ENCODE measurements around the gene UQCRQ. TPM values are rescaled to one million over a fixed set of nuclear protein-coding genes. Genes with fewer than 3 reads are reported as not detected.
A peak's percentile ranks its signal among the peaks of the same experiment; 100 is the strongest.

UQCRQ gene
- 134 and 179 TPM in 2 replicates for total RNA-seq

GRCh38 chr5:132866342-132867045 is at the start of gene UQCRQ, which contains the start of gene GDF9:
UQCRQ (plus strand) TSS chr5:132866642; CDS start chr5:132866882, 240 bp downstream.
GDF9 (minus strand) TSS chr5:132866469; CDS start chr5:132864533, 1,936 bp downstream.
- peak; percentile 38 for TF ChIP-seq CTCF (IDR thresholded peaks at IDR 0.05; ENCODE audit: insufficient read depth, low read depth, low read length)
- peak; percentile 100 for DNase-seq (ENCODE audit: low read depth)
- H3K4me3 ChIP-seq (ENCODE audit: low read depth, low read length): peak within 1 kb of the TSS; percentile 75

- TF ChIP-seq CTCF (IDR thresholded peaks at IDR 0.05; ENCODE audit: insufficient read depth, low read depth, low read length): no peak
- DNase-seq (ENCODE audit: low read depth): no peak
- H3K4me3 ChIP-seq (ENCODE audit: low read depth, low read length): no peak overlapping the region
Observed at GRCh38 chr5:132817011-132817410, 49.4 kb upstream of the UQCRQ start.

GRCh38 chr5:132819468-132819867 is 47.0 kb upstream of the UQCRQ start:
- TF ChIP-seq CTCF (IDR thresholded peaks at IDR 0.05; ENCODE audit: insufficient read depth, low read depth, low read length): no peak
- no peak overlapping the region for H3K4me3 ChIP-seq (ENCODE audit: low read depth, low read length)
- no peak for DNase-seq (ENCODE audit: low read depth)

- no peak overlapping the region for H3K4me3 ChIP-seq (ENCODE audit: low read depth, low read length)
- peak; percentile 91 for DNase-seq (ENCODE audit: low read depth)
- peak; percentile 88 for TF ChIP-seq CTCF (IDR thresholded peaks at IDR 0.05; ENCODE audit: insufficient read depth, low read depth, low read length)
Observed at GRCh38 chr5:132820162-132820754, 46.2 kb upstream of the UQCRQ start.

GRCh38 chr5:132821350-132821749 is 45.1 kb upstream of the UQCRQ start:
- no peak overlapping the region for H3K4me3 ChIP-seq (ENCODE audit: low read depth, low read length)
- no peak for TF ChIP-seq CTCF (IDR thresholded peaks at IDR 0.05; ENCODE audit: insufficient read depth, low read depth, low read length)
- DNase-seq (ENCODE audit: low read depth): no peak

- TF ChIP-seq CTCF (IDR thresholded peaks at IDR 0.05; ENCODE audit: insufficient read depth, low read depth, low read length): no peak
- no peak overlapping the region for H3K4me3 ChIP-seq (ENCODE audit: low read depth, low read length)
- DNase-seq (ENCODE audit: low read depth): peak; percentile 56
Observed at GRCh38 chr5:132821791-132822190, 44.7 kb upstream of the UQCRQ start.

Measured in fibroblast of villous mesenchyme (primary cell).